ENCODE measurements around the gene FOSL1. TPM values are rescaled to one million over a fixed set of nuclear protein-coding genes. Genes with fewer than 3 reads are reported as not detected.

The FOSL1 gene
- total and polyA plus RNA-seq, 2 donors (not counting 1 experiment from before 2014, with no cell fraction given), result 2.3 TPM; not detected in 1

GRCh38 chr11:65870307-65870658, 29.9 kb downstream of the FOSL1 start:
- 37% methylated on average over 10 of the region's 11 CpGs for WGBS (ENCODE audit: insufficient coverage)
- CTCF ChIA-PET, result interaction anchor here (6.7 to 7.0 kb wide), 2 partner anchors 11 to 17 kb away, joined by 65 to 71 read pairs; partner anchors contain the start of genes CCDC85B, CFL1, FIBP and MUS81
- Histone ChIP-seq H3K27me3 (replicated peaks in 1 of 4; ENCODE audit: control extremely low read depth in 1 of 4, control insufficient read depth in 3 of 4, insufficient read depth in 4 of 4, low read length in 3 of 4) (no peaks in the 10 kb centered on the region), H3K79me2 (ENCODE audit: control insufficient read depth, insufficient read depth, low read length) (no peaks in the 10 kb centered on the region), H3K4me1 (ENCODE audit: control insufficient read depth in 2 of 2, insufficient read depth in 2 of 2, low read length in 2 of 2) (peaks cover 10 to 29% of the 10 kb centered on the region in 2 donors), H3K36me3 (replicated peaks in 1 of 2; ENCODE audit: control extremely low read depth in 1 of 2, control insufficient read depth in 1 of 2, extremely low read depth in 1 of 2, insufficient read depth in 2 of 2, low read length in 1 of 2) (peaks cover 0 to 12% of the 10 kb centered on the region in 2 experiments), H3K9me3 (ENCODE audit: control extremely low read depth in 1 of 3, control insufficient read depth in 2 of 3, insufficient read depth in 1 of 3, low read length in 2 of 3) (no peaks in the 10 kb centered on the region), H2AFZ (ENCODE audit: insufficient read depth, low read depth, low read length, poor library complexity, severe bottlenecking) (no peak overlapping the region), H3K9ac (ENCODE audit: low read length) (no peak overlapping the region), H3K27ac (ENCODE audit: low read length in 2 of 2) (no peak overlapping the region), H3K4me2 (replicated peaks; ENCODE audit: low read depth, low read length, poor library complexity, severe bottlenecking) (no peak overlapping the region), H3K4me3 (ENCODE audit: control extremely low read depth in 1 of 5, extremely low read depth in 1 of 5, insufficient read depth in 1 of 5, low read depth in 2 of 5, low read length in 4 of 5) (no peak overlapping the region), H4K20me1 (ENCODE audit: control insufficient read depth, insufficient read depth, low read length, poor library complexity, severe bottlenecking) (no peaks in the 10 kb centered on the region)
- peak overlapping the region; percentile 32 for H3K4me3 Mint-ChIP-seq
- TF ChIP-seq CTCF (IDR thresholded peaks at IDR 0.05), result no peak
- no peak for TF ChIP-seq EZH2 (IDR thresholded peaks at IDR 0.05; ENCODE audit: borderline replicate concordance, insufficient read depth, low read depth, low read length, poor library complexity, severe bottlenecking)
- POLR2A ChIA-PET, result interaction anchor here (1.2 to 3.6 kb wide), 3 partner anchors 10 to 230 kb away, joined by 3 to 24 read pairs (median 20); partner anchors contain the start of genes FIBP and MUS81
- peaks cover 29% of the 10 kb centered on the region for H3K4me1 Mint-ChIP-seq
- no peak for ATAC-seq (ENCODE audit: low read depth)
- no peaks in the 10 kb centered on the region for H3K9me3 Mint-ChIP-seq (ENCODE audit: insufficient read depth)
- intact Hi-C loops (cut with micrococcal nuclease), result loop anchor here (5.0 kb wide), 1 partner anchor 182 kb away; the partner anchor contains the start of gene SF3B2
- peak overlapping the region; percentile 11 for H3K27ac Mint-ChIP-seq
- peaks cover 5% of the 10 kb centered on the region for H3K27me3 Mint-ChIP-seq
- DNase-seq, result no peak

DNA sequence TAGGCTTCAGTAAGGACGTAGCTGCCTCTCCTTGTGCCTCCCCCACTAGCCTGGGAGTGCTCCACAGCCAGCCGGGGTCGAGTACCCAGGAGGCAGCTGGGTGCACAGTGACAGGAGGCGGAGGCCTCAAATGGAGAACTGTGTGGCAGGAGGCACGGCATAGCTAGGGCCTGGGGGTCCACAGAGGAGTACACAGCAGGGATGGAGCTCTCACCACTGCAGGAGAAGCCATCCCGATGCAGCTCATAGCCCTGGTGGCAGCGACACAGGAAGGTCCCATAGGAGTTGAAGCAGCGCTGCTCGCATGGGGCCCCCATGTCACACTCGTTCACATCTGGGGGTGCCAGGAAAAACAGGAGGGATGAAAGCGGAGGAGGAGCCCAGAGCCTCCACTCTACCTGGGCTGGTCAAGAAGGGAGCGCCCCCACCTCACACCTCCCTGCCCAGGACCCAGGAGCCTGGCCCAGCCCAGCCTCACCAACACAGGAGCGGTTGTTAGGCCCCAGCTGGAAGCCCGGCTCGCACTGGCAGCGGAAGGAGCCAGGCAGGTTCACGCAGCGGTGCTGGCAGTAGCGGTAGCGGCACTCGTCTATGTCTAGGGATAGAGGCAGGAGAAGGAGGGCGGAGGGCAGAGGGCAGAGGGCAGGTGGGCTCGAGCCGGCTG, 30.4 kb downstream of the FOSL1 start:
- Histone ChIP-seq H3K9ac (ENCODE audit: low read length) (no peak overlapping the region), H4K20me1 (ENCODE audit: control insufficient read depth, insufficient read depth, low read length, poor library complexity, severe bottlenecking) (peaks cover 3% of the 10 kb centered on the region), H2AFZ (ENCODE audit: insufficient read depth, low read depth, low read length, poor library complexity, severe bottlenecking) (no peak overlapping the region), H3K27ac (ENCODE audit: low read length in 2 of 2) (no peak overlapping the region), H3K27me3 (replicated peaks in 1 of 4; ENCODE audit: control extremely low read depth in 1 of 4, control insufficient read depth in 3 of 4, insufficient read depth in 4 of 4, low read length in 3 of 4) (no peaks in the 10 kb centered on the region), H3K9me3 (ENCODE audit: control extremely low read depth in 1 of 3, control insufficient read depth in 2 of 3, insufficient read depth in 1 of 3, low read length in 2 of 3) (no peaks in the 10 kb centered on the region), H3K4me3 (ENCODE audit: control extremely low read depth in 1 of 5, extremely low read depth in 1 of 5, insufficient read depth in 1 of 5, low read depth in 2 of 5, low read length in 4 of 5) (no peak overlapping the region), H3K4me2 (replicated peaks; ENCODE audit: low read depth, low read length, poor library complexity, severe bottlenecking) (no peak overlapping the region), H3K79me2 (ENCODE audit: control insufficient read depth, insufficient read depth, low read length) (no peaks in the 10 kb centered on the region), H3K4me1 (ENCODE audit: control insufficient read depth in 2 of 2, insufficient read depth in 2 of 2, low read length in 2 of 2) (peaks cover 10 to 29% of the 10 kb centered on the region in 2 donors), H3K36me3 (replicated peaks in 1 of 2; ENCODE audit: control extremely low read depth in 1 of 2, control insufficient read depth in 1 of 2, extremely low read depth in 1 of 2, insufficient read depth in 2 of 2, low read length in 1 of 2) (peaks cover 0 to 17% of the 10 kb centered on the region in 2 experiments)
- Mint-ChIP-seq H3K4me1 (peaks cover 29% of the 10 kb centered on the region), H3K27ac (peak overlapping the region; percentile 41), H3K9me3 (ENCODE audit: insufficient read depth) (no peaks in the 10 kb centered on the region), H3K27me3 (peaks cover 5% of the 10 kb centered on the region), H3K4me3 (no peak overlapping the region)
- no peak for TF ChIP-seq EZH2 (IDR thresholded peaks at IDR 0.05; ENCODE audit: borderline replicate concordance, insufficient read depth, low read depth, low read length, poor library complexity, severe bottlenecking)
- TF ChIP-seq CTCF (IDR thresholded peaks at IDR 0.05), result no peak
- POLR2A ChIA-PET, result interaction anchor here (1.2 to 3.6 kb wide), 2 partner anchors 9 kb away, joined by 4 to 20 read pairs; partner anchors contain the start of gene MUS81
- CTCF ChIA-PET, result interaction anchor here (0.6 to 7.0 kb wide), 3 partner anchors 10 to 882 kb away, joined by 3 to 71 read pairs (median 65); partner anchors contain the start of genes CCDC85B, CFL1, FIBP and MUS81
- DNase-seq (no peak), ATAC-seq (ENCODE audit: low read depth) (no peak)
- intact Hi-C loops (cut with micrococcal nuclease), result loop anchor here (5.0 kb wide), 1 partner anchor 183 kb away; the partner anchor contains the start of gene SF3B2
- WGBS (ENCODE audit: insufficient coverage), result 77% methylated on average over 23 of the region's 24 CpGs
